AML-193 (cell line): Measurements from ENCODE around the gene ATAD3B.
"Not testable (repeated sequence)": the region's sequence is repeated elsewhere in the genome, so short reads cannot be mapped to it uniquely, and the experiment has no call there.

ENCODE experiments used
- DNase-seq, 2 experiments: peaks; one replicate each; lab custom pipeline; 2025; lab: John Stamatoyannopoulos, UW

Gene ATAD3B

DNA sequence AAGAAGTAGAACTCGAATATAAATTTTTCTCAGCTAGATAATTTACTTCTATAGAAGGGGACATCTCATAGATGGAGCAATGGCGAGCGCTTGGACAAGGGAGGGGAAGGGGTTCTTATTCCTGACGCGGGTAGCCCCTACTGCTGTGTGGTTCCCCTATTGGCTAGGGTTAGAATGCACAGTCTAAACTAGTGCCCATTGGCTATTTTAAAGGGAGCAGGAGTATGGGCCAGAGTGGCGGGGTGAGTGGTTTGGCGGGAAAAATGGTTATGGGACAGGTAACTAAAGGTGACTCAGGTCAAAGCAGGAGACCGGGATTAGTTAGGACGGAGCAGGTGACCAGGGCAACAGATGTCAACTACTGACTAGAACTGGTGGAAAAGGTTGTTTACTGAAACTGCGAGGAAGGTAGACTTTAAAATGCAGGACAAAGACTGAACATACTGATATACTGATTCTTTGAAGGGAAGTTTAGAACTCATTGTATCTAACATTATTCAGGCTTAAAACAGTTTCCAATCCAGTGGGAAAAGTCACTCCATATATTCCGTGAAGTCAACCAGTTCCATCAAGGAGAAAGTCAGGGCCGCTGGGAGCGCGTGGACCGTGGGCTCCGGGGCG lies 39.5 kb downstream of the ATAD3B start:
- peak; percentile 4 to 18 for DNase-seq

- peak; percentile 86 to 93 for DNase-seq
Measured at GRCh38 chr1:1511533-1512285, 40.1 kb downstream of the ATAD3B start, which contains the start of gene ATAD3A. Gene ATAD3A, plus strand, starts transcription at chr1:1512162. Its CDS starts 107 bp downstream, at chr1:1512269.

DNA sequence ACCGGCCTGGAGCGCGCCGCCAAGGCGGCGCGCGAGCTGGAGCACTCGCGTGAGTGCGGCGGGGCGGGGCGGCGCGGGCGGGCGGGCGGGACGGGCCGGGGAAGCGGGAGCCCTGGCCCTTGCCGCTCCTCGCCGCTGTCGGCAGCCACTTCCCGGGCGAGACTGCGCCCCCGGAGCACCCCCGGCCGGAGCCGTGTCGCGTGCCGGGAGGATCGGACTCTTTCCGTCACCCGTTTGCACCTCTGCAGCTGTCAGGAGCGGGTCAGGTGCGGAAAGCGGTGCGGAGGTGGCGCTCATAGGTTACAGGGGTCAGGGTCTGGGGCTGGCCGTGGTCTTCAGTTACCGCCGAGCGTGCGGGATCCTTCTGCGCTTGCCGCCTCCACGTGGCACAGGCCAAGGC lies 40.9 kb downstream of the ATAD3B start:
- DNase-seq, result not testable (repeated sequence)

DNA sequence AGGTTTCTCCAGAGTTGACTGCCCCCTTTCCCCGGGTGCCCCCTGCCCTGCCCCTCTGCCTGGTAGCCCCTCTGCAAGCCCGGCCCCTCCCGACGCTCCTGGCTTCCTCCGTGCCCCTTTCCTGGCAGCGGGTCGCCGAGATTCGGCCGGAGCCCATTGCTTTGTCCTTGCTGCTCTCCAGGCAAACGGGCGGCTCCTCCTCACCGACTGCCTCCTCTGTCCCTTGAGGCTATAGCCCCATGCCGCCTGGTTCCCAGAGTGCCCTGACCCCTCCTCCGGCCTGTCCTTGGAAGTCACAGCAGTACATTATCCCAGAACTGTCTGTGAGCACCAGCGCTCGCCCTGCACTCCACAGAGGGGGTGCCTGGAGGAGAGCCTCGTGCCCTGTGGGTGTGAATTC lies 42.1 kb downstream of the ATAD3B start:
- not testable (repeated sequence) for DNase-seq

DNA sequence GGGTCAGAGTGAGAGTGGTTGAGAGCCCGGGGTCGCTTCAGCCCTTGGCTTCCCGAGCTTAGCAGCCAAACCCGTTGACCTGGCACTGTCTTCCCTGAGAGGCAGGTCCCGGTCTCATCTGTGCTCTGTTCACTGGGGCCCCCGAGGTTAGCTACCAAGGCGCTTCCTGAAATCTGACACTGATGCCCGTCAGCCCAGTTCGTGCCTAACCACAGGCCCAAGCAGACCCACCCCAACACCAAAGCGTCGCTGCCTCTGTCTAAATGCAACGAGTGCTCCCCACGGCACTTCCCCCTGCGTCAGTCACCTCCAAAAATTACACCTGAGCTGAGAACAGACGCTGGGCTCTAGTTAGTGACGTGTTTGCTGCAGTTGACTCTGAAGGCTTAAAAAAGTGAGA lies 42.8 kb downstream of the ATAD3B start:
- DNase-seq, result not testable (repeated sequence)

- not testable (repeated sequence) for DNase-seq
Measured at GRCh38 chr1:1516923-1517322, 45.4 kb downstream of the ATAD3B start.

DNA sequence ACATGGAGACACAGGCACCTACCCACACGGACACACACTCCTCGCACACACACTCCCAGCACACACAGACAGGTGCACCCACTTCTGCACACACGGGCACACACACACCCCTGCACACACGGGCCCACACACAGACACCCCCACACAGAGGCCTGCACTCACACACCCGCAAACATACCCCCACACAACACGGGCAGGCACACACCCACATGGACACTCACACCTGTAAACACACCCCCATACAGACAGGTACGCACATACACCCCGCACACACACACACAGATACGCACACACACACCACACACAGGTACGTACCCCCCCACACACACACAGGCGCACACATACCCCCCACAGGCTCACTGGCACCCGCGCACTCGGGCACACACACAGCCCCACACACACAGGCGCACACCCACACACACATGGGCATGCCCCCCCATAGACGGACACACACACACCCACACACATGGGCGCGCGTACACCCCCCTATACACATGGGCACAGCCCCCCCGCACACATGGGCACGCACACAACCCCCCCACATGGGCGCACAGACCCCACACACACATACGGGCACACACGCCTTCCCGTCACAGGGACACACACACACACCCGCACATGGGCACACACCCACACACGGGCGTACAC lies 46.5 kb downstream of the ATAD3B start:
- no peak for DNase-seq

GRCh38 chr1:1518621-1519007 lies 47.0 kb downstream of the ATAD3B start:
- not testable (repeated sequence) for DNase-seq

- DNase-seq, result not testable (repeated sequence)
Measured at GRCh38 chr1:1519805-1520505, 48.4 kb downstream of the ATAD3B start.

GRCh38 chr1:1521331-1521730 lies 49.8 kb downstream of the ATAD3B start:
- DNase-seq, result no peak

- not testable (repeated sequence) for DNase-seq
Measured at GRCh38 chr1:1522536-1522935, 51.0 kb downstream of the ATAD3B start.

- not testable (repeated sequence) for DNase-seq
Measured at GRCh38 chr1:1523226-1523625, 51.7 kb downstream of the ATAD3B start.

DNA sequence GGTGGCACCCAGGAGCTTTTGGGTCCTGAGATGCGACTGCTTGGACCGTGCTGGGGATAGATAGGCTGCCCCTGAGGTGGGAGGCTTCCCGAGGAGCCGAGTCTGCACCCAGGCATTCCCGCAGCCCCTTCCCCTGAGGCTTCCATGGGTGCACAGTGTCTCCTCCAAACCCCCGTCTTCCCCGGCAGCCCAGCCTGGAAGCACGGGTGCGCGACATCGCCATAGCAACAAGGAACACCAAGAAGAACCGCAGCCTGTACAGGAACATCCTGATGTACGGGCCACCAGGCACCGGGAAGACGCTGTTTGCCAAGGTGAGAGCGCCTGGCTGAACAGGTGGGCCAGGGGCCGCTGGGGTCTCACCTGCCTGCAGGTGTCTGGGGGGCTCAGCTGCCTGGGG lies 52.1 kb downstream of the ATAD3B start:
- DNase-seq, result not testable (repeated sequence)

- not testable (repeated sequence) for DNase-seq
Measured at GRCh38 chr1:1524750-1525383, 53.3 kb downstream of the ATAD3B start.

GRCh38 chr1:1526476-1526875 lies 54.9 kb downstream of the ATAD3B start:
- not testable (repeated sequence) for DNase-seq

DNA sequence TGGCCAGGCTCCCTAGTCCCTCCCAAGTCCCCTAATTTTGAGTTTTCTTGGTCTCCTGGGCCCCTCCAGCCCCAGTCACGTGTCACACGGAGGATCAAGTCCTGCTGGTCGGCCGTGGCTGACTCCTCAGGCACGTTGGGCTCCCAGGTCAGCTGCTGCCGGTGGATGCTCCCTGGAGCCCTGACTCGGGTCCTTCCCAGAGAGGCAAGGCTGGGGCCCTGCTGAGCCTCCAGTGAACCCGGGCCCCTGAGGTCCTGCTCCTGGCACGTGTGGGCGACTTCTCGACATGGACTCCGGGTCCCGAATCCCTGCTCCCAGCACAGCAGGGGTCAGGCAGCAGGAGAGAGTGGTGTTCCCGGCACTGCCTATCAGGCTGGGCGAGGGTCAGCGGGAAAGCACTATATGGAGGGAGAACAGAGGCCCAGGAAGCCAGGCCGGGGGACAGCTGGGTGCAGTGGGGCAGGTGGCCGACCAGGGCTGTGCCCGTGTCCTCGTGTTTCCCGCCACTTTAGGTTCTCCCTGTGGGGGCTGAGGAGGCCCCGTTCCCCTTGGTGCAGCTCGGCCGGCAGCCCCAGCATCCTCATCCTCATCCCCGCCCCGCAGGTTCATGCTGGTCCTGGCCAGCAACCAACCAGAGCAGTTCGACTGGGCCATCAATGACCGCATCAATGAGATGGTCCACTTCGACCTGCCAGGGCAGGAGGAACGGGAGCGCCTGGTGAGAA lies 55.7 kb downstream of the ATAD3B start:
- no peak for DNase-seq

DNA sequence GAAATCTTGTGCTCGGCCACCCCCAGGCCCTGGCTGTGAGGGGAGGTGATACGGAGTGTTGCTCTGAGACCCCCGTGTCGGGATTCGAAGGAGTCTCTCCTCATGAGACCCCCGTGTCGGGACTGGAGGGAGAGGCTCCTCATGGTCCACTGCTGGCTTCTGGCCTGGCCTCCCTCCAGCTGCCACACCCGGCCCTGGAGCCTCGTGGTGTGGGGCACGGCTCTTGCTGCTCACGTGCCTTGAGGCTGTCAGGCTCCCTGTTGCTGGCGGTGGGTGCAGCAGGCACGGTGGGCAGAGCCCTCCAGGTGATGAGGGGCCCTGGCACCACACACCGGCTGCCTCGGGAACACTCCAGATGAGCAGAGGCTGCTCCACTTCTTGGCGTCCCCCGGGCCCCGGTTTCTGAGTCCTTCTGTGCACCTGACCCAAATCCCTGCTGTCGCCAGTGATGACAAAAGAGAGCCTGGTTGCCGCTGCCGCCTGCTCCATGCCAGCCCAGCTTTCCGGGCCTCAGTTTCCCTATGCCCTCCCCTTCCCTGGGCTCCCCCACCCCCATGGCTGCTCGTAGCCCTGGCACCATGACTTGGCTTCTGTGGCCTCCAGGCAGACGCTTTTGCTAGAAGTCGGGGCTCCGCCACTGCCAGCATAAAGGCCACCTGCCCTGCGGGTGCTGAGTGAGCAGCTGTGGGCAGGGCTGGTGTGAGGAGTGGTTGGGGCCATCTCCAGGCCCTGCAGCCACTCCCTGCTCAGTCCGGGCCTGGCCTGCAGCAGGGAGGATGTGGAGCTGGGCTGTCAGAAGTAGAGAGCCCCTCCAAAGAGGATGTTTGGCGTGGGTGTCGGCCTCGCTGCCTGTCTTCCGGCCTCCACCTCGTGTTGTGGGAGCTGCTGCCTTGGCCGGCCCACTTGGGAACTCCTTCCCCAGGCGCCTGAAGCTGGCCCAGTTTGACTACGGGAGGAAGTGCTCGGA lies 57.0 kb downstream of the ATAD3B start:
- no peak for DNase-seq

DNA sequence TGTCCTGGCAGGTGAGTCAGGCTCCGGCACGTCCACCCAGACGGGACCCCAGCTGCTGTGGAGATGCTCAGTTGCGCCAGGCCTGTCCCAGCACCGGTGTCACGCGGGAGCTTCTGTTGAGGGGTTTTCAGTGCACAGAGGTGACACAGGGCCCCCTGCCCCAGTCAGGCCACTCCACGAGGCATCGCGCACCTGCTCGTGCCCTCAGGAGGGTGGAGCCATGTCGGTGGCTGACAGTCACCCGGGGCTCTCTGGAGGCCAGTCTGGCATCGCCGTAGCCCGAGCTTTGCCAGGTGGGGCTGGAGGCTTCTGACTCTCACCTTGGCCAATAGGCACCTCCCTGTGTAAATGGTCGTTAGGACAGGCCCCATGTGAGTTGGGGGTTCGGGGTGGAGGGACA lies 57.8 kb downstream of the ATAD3B start:
- DNase-seq, result no peak

GRCh38 chr1:1529936-1530335 lies 58.4 kb downstream of the ATAD3B start:
- no peak for DNase-seq

DNA sequence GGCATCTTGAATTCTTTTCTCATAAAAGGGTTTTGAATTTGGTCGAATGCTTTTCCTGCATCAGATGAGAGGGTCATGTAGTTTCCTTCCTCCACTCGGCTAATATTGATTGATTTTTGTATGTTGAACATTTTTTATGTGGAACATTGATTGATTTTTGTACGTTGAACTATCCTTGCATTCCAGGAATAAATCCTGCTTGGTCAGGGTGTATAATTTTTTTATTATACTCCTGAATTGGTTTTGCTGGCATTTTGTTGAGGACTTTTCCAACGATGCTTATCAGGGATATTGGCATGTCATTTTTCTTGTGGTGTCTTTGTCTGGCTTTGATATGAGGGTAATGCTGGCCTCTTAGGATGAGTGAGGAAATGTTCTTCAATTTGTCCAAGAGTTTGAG lies 60.4 kb downstream of the ATAD3B start:
- no peak for DNase-seq
